ENCODE data around the gene DUT.

GRCh38 chr15:48289628-48290027, 41.6 kb upstream of the DUT start:
- TF ChIP-seq POLR2AphosphoS5 (IDR thresholded peaks at IDR 0.05) = no peak
- TF ChIP-seq CTCF (IDR thresholded peaks at IDR 0.05) = no peak

Measured in breast epithelium (tissue), 3 donors.